Activated CD4-positive, alpha-beta T cell treated with anti-CD3 and anti-CD28 coated beads for 1 hour (primary cell): ENCODE results near the gene DUSP8.

Experiments
- DNase-seq: peaks from one replicate; pipeline ENCODE4 v3.0.0-alpha.2; 2020

DUSP8 gene

DNA sequence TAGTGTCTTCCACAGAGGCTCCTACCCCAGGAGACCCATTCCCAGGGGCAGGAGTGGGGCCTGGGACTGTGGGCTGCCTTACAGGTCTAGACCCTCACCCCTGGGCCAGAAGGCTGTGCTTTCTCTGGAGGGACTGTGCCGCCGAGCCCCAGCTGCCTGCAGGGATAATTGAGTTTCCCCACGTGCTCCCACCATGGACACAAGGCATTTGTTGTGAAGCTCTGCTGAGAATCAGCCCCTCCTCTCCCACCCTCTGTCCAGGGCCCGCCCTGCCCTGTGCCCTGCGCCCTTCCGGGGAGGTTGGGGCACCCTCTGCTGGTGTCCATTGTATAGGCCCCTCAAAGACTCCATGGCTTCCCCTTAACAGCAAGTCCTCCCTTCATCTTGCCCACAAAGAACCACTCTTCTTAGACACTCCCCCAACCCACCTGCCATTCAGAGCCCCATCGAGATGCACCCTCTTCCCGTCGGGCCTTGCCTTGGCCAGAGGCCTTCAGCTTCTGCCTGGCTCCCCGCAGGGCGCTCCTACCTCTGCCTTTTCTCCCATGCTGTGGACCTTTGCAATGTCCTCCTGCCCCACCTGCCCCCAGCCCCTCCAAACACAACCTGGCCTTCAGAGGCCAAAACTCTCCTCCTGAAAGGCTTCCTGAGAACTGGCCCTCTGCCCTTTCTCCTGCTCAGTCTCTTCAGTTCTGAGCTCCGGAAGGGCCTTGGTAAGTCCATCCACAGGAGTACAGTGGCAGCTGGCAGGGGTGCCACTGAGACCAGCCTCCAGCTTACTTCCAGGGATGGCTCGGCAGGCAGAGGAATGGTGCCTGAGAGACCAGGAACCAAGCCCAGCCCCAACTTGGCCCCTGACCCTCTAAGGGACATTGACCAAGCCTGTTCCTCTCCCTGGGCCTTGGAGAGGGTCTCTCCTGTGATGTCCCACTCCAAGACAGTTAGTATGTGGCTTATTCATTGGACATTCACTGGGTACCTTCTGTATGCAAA is 22.4 kb downstream of the DUSP8 start:
- DNase-seq = no peak

DNA sequence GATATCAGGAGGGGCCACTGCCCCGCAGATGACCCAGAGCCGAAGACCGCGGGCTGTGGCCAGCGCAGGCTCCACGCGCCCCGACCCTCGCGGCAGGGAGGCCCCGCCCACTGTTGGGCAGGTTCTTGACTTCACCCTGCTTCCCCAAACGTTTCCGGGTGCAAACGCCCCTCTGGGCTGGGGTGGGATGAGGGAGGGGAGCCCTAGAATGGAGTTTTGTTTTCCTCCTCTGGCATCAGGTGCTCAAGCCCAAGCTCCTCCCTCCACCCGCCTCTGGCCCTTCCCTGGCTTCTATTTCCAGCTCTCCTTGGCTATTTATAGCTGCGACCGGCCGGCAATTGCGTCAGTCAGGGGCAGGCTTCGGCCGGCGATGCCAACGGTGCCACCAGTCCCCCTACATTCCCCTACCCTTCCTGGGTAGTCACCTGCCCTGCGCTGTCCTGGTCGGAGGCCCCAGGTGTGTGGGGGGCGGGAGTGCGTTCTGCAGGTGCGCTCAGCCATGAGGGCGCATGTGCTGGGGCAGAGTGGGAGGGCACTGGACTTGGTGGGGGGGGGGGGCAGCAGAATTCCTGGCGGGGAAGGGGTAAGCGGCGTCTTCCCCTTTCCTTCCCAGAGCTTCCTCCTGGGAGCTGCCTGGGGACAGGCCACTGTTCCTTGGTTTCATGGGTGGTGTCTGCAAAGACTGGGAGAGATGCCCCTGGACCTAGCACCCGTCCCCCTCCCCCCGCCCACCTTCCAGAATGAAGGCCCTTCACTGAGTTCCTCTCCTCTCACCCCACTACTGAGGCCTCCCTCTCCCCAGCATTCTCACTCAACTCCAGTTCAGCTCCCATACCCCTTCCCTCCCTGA is 23.6 kb downstream of the DUSP8 start:
- no peak for DNase-seq

DNA sequence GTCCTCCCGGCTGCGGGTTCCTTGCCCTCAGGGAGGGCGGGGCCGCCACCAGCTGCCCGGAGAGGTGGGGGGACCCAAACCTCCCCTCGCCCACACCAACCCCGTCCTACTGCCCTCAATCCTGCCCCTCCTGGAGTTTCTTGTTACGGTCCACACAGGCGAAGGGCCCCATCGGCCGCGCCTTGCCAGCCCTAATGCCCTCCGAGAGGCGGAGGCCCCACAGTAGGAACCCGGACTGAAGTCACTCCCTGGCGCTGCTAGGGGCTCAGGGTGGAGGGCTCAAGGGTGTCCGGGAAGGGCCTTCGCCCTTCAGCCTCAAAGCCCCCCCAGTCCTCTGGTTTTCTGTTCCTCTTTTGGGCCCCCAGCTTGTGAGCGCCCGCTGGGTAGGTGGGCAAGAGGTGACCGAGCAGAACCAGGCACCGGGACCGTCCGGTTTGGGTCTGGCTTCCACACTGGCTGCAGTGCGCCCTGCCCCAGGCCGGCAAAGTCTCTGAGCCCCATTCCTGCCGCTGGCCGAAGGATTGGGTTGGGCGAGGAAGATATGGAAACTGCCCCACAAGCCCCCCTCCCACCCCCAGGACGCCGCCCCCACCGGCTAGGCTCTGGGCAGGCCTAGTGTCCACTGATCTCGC is 24.5 kb downstream of the DUSP8 start:
- no peak for DNase-seq

GRCh38 chr11:1546536-1547466 is 25.3 kb downstream of the DUSP8 start:
- no peak for DNase-seq

GRCh38 chr11:1546077-1546535 is 26.0 kb downstream of the DUSP8 start:
- no peak for DNase-seq

- DNase-seq = no peak
Observed at GRCh38 chr11:1545432-1545831, 26.6 kb downstream of the DUSP8 start.

DNA sequence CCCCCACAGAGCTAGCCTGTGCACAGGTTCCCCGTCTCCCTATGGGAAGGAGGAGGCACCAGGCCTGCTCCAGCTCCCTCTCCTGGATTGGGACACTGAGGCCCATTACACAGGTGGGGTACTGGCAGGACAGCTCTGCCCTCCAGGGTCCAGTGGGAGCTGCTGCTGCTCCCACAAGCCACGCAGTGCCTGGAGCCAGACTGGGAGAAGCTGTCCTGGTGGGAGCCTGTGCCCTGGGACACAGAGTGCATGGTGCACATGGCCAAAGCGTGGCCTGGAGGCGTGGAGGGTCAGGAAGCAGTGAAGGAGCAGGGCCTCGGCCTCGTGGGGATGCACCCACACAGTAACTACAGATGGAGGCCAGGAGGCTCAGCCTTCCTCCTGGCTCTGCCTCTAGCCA is 27.5 kb downstream of the DUSP8 start:
- DNase-seq = no peak

DNA sequence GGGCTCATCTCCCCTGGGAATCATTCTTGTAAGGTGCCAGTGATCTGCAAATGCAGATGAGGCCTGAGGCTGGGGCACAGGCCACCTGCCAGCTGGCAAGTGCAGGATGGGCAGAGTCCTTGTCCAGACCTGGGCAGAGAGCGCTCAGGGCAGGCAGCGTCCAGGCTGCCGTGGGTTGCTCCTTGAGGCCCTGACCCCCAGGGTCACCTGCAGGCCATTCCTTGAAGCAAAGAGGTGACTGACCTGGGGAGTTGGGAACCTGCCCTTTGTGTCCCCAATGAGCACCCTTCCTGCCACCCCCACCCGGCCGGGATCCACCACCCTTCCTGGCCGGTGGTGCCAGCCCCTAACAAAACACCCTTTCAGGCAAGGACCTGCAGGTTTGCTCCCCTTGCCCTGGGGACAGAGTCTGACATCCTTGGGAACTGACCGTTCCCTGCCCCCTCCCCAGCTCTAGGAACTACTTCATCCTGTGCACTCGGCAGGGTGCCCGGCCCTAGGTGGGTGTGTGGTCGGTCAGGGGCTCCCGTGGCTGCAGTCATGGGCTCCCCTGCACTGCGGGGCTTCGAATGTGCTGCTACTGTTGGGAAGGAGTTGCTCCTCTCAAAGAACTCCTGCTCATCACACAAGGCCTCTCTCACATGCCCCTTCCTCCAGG is 28.3 kb downstream of the DUSP8 start:
- no peak for DNase-seq

- no peak for DNase-seq
Observed at GRCh38 chr11:1542267-1542666, 29.8 kb downstream of the DUSP8 start.

GRCh38 chr11:1541474-1542204 is 30.4 kb downstream of the DUSP8 start:
- no peak for DNase-seq

GRCh38 chr11:1540074-1540473 is 32.0 kb downstream of the DUSP8 start:
- DNase-seq = no peak

GRCh38 chr11:1538153-1538552 is 33.9 kb downstream of the DUSP8 start:
- no peak for DNase-seq

GRCh38 chr11:1536065-1536843 is 35.8 kb downstream of the DUSP8 start:
- DNase-seq = no peak

- no peak for DNase-seq
Observed at GRCh38 chr11:1534682-1535081, 37.4 kb downstream of the DUSP8 start.

DNA sequence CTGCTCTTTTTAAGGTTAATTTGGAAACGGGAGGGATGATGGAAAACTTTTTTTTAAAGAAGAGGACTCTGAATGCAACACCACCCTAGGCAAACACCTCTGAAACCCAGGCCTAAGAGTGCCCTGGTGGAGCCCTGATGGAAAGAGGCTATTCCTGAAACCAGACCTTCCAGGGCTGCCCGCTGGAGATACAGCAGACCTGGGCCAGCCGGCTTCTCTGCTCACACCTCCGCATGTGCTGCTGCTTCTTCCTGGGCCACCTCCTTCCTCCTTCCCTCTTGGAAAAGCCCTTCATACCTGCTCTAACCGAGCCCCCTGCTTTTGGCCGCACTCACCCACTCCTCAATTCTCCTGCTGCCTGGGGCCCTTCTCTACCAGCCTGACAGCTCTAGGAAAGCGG is 37.9 kb downstream of the DUSP8 start:
- no peak for DNase-seq

DNA sequence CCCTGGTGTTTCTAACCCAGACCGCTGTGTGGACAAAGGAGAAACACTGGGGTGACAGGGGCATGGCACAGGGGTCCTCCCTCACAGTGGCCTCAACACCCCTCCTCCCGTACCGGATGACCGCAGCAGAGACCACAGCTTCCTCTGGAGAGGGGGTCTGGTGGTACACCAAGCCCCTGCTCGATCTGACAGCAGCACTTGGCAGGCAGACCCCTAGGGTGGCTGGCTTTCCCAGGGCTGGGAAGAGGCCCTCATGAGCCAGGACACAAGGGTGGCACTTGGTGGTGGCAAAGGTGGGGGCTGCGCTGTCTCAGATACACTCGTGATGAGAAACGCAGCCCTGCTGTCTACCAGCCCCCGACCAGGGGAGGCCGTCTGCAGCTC is 38.7 kb downstream of the DUSP8 start:
- DNase-seq = no peak

DNA sequence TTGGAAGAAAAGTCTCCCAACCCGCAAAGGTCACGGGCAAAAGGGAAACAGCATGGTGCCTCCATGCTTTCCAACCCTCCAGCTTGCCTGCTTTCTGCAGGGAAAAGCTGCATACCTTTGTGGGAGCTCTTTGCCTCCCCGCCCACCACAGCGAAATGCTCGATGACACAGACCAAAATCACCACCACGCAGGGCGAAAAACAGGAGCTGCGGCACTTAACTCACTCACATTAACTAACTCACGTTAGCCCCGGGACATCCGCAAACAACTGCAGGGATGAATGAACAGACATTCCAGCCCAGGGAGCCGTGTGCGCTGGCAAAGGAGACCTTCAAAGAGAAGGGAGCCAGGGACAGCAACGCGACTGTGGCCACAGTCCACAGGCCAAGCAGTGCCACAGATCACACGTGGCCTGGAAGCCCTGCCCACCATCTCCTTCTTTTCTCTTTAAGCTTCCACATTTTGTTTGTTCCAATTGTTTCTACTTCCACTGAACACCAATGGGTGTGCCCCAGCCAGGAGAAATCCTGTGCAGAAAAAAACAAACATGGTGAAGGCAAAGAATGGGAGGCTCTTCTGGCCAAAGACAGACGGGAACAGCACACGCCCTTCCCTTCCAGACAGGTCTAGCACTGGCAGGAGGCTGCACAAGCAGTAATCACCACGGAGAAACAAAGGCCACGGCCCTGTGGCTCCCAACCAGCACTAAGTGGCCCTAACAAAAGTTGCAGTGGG is 39.3 kb downstream of the DUSP8 start:
- no peak for DNase-seq

- DNase-seq = no peak
Observed at GRCh38 chr11:1532014-1532586, 40.0 kb downstream of the DUSP8 start.
